T-cell (primary cell): ENCODE data around the gene DCPS. TPM values are rescaled to one million over a fixed set of nuclear protein-coding genes. Genes with fewer than 3 reads are reported as not detected.

Experiments
- ATAC-seq, 4 experiments: fragments of 200-7000 bp in 3 of 4; fragments of 150-1000 bp in 1 of 4; cut with Tn5 transposase; replicated peaks in 1 of 4; 1 replicate in 3 of 4; 2 replicates in 1 of 4; pipeline ENCODE4 v1.10.0; 2021; ENCODE audit warnings: moderate library complexity in 3 of 4, mild to moderate bottlenecking in 2 of 4, moderate number of reproducible peaks in 1 of 4
- CTCF ChIA-PET, 2 donors: fragments of 300-600 bp; sonication (Branson Sonifier 250); formaldehyde crosslinking; loops; one replicate each; lab custom pipeline; 2022; ENCODE audit warnings: antibody characterized with exemption in 2 of 2; lab: Charles Lee
- POLR2A ChIA-PET, 2 donors: fragments of 300-600 bp; sonication (Branson Sonifier 250); formaldehyde crosslinking; loops; one replicate each; lab custom pipeline; 2022; ENCODE audit warnings: antibody characterized with exemption in 2 of 2; lab: Charles Lee
- DNase-seq, 35 experiments: peaks; one replicate each; pipeline versions ENCODE4 v3.0.0 to v3.0.0-alpha.2; 2013 to 2023
- H3K27ac ChIP-seq: one replicate; pipeline ENCODE4 v1.5.1; 2013; ENCODE audit warnings: low read length
- H3K27me3 ChIP-seq, 2 experiments: replicated peaks in 1 of 2; 1 replicate in 1 of 2; 2 replicates in 1 of 2; pipeline versions ENCODE4 v1.6.1 to v1.7.0; 2013; ENCODE audit warnings: low read length in 1 of 2, mixed read lengths in 1 of 2; ENCODE audit not compliant: control insufficient read depth in 2 of 2, insufficient read depth in 2 of 2; ENCODE audit errors: extremely low read depth in 1 of 2
- H3K36me3 ChIP-seq, 2 donors: 1 replicate in 1 of 2; 2 replicates in 1 of 2; pipeline versions ENCODE4 v1.6.1 to v1.7.0; 2013; ENCODE audit warnings: low read length in 1 of 2; ENCODE audit not compliant: control insufficient read depth in 2 of 2, insufficient read depth in 1 of 2; ENCODE audit errors: extremely low read depth in 1 of 2
- H3K4me1 ChIP-seq, 2 experiments: 1 replicate in 1 of 2; 2 replicates in 1 of 2; pipeline versions ENCODE4 v1.6.1 to v1.7.0; 2013; ENCODE audit warnings: low read length in 2 of 2, mixed read lengths in 1 of 2; ENCODE audit not compliant: insufficient read depth in 2 of 2, control insufficient read depth in 1 of 2; ENCODE audit errors: extremely low read depth in 1 of 2
- H3K4me3 ChIP-seq, 2 donors: 1 replicate in 1 of 2; 2 replicates in 1 of 2; pipeline versions ENCODE4 v1.5.1 to v1.7.0; 2013; ENCODE audit warnings: mild to moderate bottlenecking in 2 of 2, low read length in 1 of 2, moderate library complexity in 1 of 2; ENCODE audit not compliant: control insufficient read depth in 1 of 2; ENCODE audit errors: extremely low read depth in 1 of 2
- H3K9me3 ChIP-seq: 2 replicates; pipeline ENCODE4 v1.7.0; 2013
- H3K27ac Mint-ChIP-seq, 2 donors: one replicate each; pipeline ENCODE4 v1.8.0; 2020 to 2021; ENCODE audit warnings: mild to moderate bottlenecking in 2 of 2, mixed read lengths in 2 of 2
- H3K27me3 Mint-ChIP-seq, 2 donors: one replicate each; pipeline ENCODE4 v1.8.0; 2021 to 2022; ENCODE audit warnings: mixed read lengths in 2 of 2
- H3K36me3 Mint-ChIP-seq: one replicate; pipeline ENCODE4 v1.8.0; 2021; ENCODE audit warnings: mixed read lengths
- H3K4me1 Mint-ChIP-seq, 3 donors: one replicate each; pipeline ENCODE4 v1.8.0; 2020 to 2022; ENCODE audit warnings: mixed read lengths in 3 of 3, mild to moderate bottlenecking in 1 of 3
- H3K4me3 Mint-ChIP-seq, 3 donors: one replicate each; pipeline ENCODE4 v1.8.0; 2020 to 2022; ENCODE audit warnings: mild to moderate bottlenecking in 3 of 3, mixed read lengths in 3 of 3, moderate library complexity in 3 of 3
- H3K9me3 Mint-ChIP-seq, 3 donors: one replicate each; pipeline ENCODE4 v1.8.0; 2020 to 2022; ENCODE audit warnings: mixed read lengths in 3 of 3
- WGBS: methylation state at CpG from one replicate; pipeline ENCODE4 v1.1.5; 2013; ENCODE audit warnings: missing lambda C conversion rate; ENCODE audit not compliant: insufficient coverage; 5-methylcytosine and 5-hydroxymethylcytosine counted together
- total RNA-seq, 35 experiments: library from RNA in 6 of 35; stranded (reverse) in 6 of 35; fragments of 120-200 nt in 1 of 35; gene quantifications; one replicate each; pipeline versions ENCODE4 v1.2.1 to v1.2.4 and lab custom pipeline; 2013 to 2026

Gene DCPS
- total RNA-seq, 5 donors from 2014 or later (not counting 1 experiment from before 2014, with no cell fraction given), result 12.4 to 23.7 (median 19.8) TPM

DNA sequence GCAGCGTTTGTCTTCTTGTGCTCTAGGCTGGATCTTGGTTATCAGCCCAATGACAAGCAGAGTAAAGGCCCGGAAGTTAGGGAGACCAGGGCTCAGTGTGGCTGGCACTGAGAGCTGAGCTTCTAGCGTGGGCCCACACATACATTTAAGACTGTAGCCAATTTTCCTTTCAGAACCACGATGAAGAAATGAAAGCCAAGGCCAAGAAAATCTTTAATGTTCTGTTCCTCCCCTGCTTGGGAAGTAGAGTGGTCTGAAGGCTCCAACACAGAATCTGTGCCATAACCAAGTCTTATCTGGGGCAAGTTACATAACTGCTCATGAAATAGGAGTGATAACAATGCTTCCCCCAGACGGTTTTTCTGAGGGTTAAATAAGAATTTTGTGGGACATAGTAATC is 47.0 kb downstream of the DCPS start:
- Mint-ChIP-seq H3K9me3 (no peaks in the 10 kb centered on the region), H3K36me3 (peaks cover 14% of the 10 kb centered on the region), H3K4me3 (no peak overlapping the region), H3K27me3 (no peaks in the 10 kb centered on the region), H3K4me1 (peaks cover 20 to 36% (median 30%) of the 10 kb centered on the region in 3 donors), H3K27ac (peak overlapping the region in 1 of 2 donors; percentile 17)
- ATAC-seq (no peak), DNase-seq (no peak)
- H3K9me3 ChIP-seq, result no peaks in the 10 kb centered on the region
- H3K27me3 ChIP-seq, result no peaks in the 10 kb centered on the region
- ChIA-PET CTCF (no interaction called here), POLR2A (no interaction called here)
- peaks cover 0 to 14% of the 10 kb centered on the region in 2 experiments for H3K4me1 ChIP-seq
- H3K27ac ChIP-seq, result no peak overlapping the region
- 94% methylated on average over 2 of the region's 5 CpGs for WGBS
- H3K4me3 ChIP-seq, result no peak overlapping the region
- peaks cover 0 to 17% of the 10 kb centered on the region in 2 donors for H3K36me3 ChIP-seq

DNA sequence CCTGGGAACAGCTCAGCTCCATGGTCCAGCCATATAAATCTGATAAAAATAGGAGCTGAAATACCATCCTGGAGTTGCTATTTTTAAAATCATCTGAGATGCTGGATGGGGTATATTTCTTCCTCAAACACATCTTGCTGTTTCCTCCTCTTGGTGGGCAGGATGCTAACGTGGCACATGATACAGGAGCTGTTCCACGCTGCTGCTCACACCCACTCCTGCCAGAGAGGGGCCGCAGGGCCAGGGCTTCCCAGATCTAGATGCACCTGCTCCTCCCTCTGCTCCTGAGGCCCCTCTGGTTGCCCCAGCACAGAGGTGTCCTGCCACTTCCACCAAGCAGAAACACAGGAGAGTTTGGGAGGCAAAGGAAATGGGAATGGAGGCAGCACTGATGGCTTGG is 48.3 kb downstream of the DCPS start:
- Mint-ChIP-seq H3K36me3 (peaks cover 9% of the 10 kb centered on the region), H3K4me3 (no peak overlapping the region), H3K27ac (no peak overlapping the region), H3K9me3 (no peaks in the 10 kb centered on the region), H3K27me3 (no peaks in the 10 kb centered on the region), H3K4me1 (peaks cover 25 to 42% (median 30%) of the 10 kb centered on the region in 3 donors)
- peaks cover 0 to 27% of the 10 kb centered on the region in 2 experiments for H3K4me1 ChIP-seq
- H3K27ac ChIP-seq, result no peak overlapping the region
- DNase-seq (no peak), ATAC-seq (no peak)
- no peaks in the 10 kb centered on the region for H3K27me3 ChIP-seq
- no peaks in the 10 kb centered on the region for H3K9me3 ChIP-seq
- CTCF ChIA-PET, result no interaction called here
- POLR2A ChIA-PET, result no interaction called here
- WGBS, result 72% methylated on average over 2 of the region's 3 CpGs
- H3K36me3 ChIP-seq, result peaks cover 0 to 15% of the 10 kb centered on the region in 2 donors
- no peak overlapping the region for H3K4me3 ChIP-seq

DNA sequence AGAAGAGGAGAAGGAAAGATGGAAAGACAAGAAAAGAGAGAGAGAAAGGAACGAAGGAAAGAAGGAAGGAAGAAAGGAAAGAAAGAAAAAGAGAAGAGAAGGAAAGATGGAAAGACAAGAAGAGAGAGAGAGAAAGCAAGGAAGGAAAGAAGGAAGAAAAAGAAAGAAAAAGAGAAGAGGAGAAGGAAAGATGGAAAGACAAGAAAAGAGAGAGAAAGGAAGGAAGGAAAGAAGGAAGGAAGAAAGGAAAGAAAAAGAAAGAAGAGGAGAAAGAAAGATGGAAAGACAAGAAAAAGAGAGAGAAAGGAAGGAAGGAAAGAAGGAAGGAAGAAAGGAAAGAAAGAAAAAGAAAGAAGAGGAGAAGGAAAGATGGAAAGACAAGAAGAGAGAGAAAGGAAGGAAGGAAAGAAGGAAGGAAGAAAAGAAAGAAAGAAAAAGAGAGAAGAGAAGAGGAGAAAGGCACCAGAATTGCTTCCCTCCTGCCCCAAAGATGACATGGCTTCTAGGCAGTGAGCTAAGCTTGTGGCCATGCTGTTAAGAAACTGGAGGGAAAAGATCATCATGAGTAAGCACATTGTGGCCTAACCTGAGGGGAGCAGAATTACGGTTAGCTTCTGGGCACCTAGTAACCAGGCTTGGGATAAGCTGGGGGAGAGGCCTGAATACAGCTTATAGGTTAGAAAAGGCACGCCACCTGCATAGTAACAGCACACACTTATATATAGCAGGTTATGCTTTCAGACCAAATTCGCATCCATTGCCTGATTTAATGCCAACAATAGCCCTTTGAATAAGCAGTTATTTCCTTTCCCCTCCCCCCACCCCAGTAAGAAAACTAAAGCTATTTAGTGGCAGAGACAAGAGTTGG is 49.3 kb downstream of the DCPS start:
- Histone ChIP-seq H3K36me3 (peaks cover 0 to 10% of the 10 kb centered on the region in 2 donors), H3K27ac (no peak overlapping the region), H3K4me1 (peaks cover 0 to 27% of the 10 kb centered on the region in 2 experiments), H3K9me3 (no peaks in the 10 kb centered on the region), H3K4me3 (no peak overlapping the region), H3K27me3 (no peaks in the 10 kb centered on the region)
- Mint-ChIP-seq H3K4me1 (peaks cover 26 to 46% (median 30%) of the 10 kb centered on the region in 3 donors), H3K9me3 (no peaks in the 10 kb centered on the region), H3K27me3 (no peaks in the 10 kb centered on the region), H3K27ac (peak overlapping the region; percentile 18 to 62), H3K4me3 (peak overlapping the region; percentile 13 to 86 (median 48)), H3K36me3 (peaks cover 9% of the 10 kb centered on the region)
- ChIA-PET CTCF (interaction anchor here (0.6 to 1.8 kb wide), 4 partner anchors 17 to 1914 kb away, joined by 3 to 4 read pairs (median 4); no protein-coding TSS in a partner anchor), POLR2A (no interaction called here)
- 74% methylated on average over 2 of the region's 4 CpGs for WGBS
- no peak for ATAC-seq
- no peak for DNase-seq

DNA sequence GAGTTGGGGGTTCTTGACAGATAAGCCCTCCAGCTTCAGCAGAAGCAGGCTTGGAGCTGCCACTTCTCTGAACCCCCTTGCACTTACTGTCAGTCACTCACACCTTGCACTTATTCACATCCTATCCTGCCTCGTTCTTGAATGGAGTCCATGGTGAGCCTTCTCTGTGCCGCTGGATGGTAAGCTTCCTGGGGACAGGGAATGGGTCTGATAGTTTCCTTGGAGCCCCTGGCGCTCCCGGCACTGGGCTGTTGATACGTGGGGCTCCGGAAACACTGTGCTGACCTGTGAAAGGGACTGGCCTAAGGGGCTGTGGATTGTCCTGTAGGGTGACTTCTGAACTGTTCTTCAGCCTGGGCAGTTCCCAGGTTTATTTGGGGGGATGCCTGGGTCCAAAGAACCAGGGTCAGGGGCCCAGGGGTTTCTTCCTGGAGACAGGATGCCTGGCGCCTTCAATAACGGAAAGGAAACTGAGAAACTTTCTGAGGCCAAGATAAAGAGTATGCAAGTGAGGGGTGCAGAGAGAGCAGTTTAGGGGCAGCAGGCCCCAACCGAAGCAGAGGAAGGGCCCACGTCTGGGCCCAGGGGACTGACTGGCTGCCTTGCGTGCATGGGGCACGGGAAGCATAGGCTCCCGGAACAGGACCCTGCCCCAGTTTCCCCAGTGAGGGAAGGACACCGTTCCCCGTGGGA is 50.9 kb downstream of the DCPS start:
- H3K4me1 Mint-ChIP-seq, result peaks cover 26 to 46% (median 30%) of the 10 kb centered on the region in 3 donors
- CTCF ChIA-PET, result interaction anchor here in 1 of 2 donors (1.8 kb wide), 1 partner anchor 126 kb away, joined by 4 read pairs; no protein-coding TSS in a partner anchor
- peaks cover 0 to 27% of the 10 kb centered on the region in 2 experiments for H3K4me1 ChIP-seq

DNA sequence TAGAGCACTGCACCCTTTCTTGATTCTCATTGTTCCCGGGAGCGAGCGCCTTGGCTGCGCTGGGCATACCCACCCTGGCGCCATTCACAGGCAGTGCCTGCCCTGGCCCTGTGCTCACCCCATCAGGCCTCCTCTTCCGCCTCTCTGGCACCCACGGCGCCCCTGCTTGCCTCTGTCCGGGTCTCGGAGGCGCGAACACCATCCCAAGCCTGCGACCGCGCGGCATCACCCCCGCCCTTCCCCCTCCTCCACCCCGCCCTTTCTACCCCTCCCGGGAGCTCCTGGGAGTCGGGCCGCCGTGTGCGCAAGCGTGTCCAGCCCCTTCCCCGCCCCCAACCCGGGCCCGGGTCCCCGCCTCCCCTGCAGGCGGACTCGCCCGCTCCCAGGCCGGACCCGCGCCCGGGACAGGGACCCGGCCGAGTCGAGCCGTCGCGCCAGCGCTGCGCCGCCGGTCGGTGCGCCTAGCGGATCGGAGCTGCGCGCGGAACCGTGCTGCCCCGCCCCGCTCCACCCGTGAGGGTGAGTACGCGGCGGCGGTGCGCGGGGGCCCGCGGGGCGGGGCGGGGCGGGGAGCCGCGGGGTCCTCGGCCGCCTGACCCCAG is 51.6 kb downstream of the DCPS start, which contains the start of gene ST3GAL4:
Gene ST3GAL4, plus strand, starts transcription at position 363 of the 602 bp plus-strand sequence. CDS start 50,470 bp downstream, outside the sequence.
- peaks cover 26 to 46% (median 30%) of the 10 kb centered on the region in 3 donors for H3K4me1 Mint-ChIP-seq
- no peaks in the 10 kb centered on the region for H3K36me3 ChIP-seq
- no peaks in the 10 kb centered on the region for H3K9me3 ChIP-seq
- H3K27me3 ChIP-seq, result no peaks in the 10 kb centered on the region
- H3K36me3 Mint-ChIP-seq, result peaks cover 4% of the 10 kb centered on the region
- DNase-seq (peak in 33 of 35 experiments; percentile 7 to 66 (median 38)), ATAC-seq (peak; percentile 74 to 80 (median 78))
- peak within 1 kb of the TSS; percentile 19 for H3K27ac ChIP-seq
- peak within 1 kb of the TSS; percentile 83 to 86 (median 84) for H3K4me3 Mint-ChIP-seq
- WGBS, result under 1% methylated on average over 61 of the region's 71 CpGs
- H3K27me3 Mint-ChIP-seq, result no peaks in the 10 kb centered on the region
- POLR2A ChIA-PET, result no interaction called here
- no peaks in the 10 kb centered on the region for H3K9me3 Mint-ChIP-seq
- CTCF ChIA-PET, result interaction anchor here in 1 of 2 donors (1.2 kb wide), 1 partner anchor 44 kb away, joined by 4 read pairs; no protein-coding TSS in a partner anchor
- peak within 1 kb of the TSS; percentile 17 to 75 for H3K27ac Mint-ChIP-seq
- peak within 1 kb of the TSS; percentile 61 to 75 for H3K4me3 ChIP-seq
- H3K4me1 ChIP-seq, result peaks cover 0 to 27% of the 10 kb centered on the region in 2 experiments

More for the DNA sequence above, 50.9 kb downstream of the DCPS start:
- ATAC-seq, result peak; percentile 12 to 27 (median 18)
- Mint-ChIP-seq H3K27ac (peak overlapping the region; percentile 17 to 75), H3K27me3 (no peaks in the 10 kb centered on the region), H3K4me3 (peak overlapping the region; percentile 83 to 86 (median 84)), H3K9me3 (no peaks in the 10 kb centered on the region), H3K36me3 (peaks cover 4% of the 10 kb centered on the region)
- Histone ChIP-seq H3K9me3 (no peaks in the 10 kb centered on the region), H3K27me3 (no peaks in the 10 kb centered on the region), H3K27ac (peak overlapping the region; percentile 19), H3K4me3 (peak overlapping the region; percentile 61 to 75), H3K36me3 (no peaks in the 10 kb centered on the region)
- 33% methylated on average over 15 of the region's 15 CpGs for WGBS
- DNase-seq, result peak in 2 of 35 experiments; percentile 9 to 12
- POLR2A ChIA-PET, result no interaction called here
